DMS79 treated with DMSO at 0.1 percent for 48 hours (cell line): ENCODE results near the gene KANSL3.
"Not testable (repeated sequence)": the region's sequence is repeated elsewhere in the genome, so short reads cannot be mapped to it uniquely, and the experiment has no call there.

ENCODE experiments used
- DNase-seq: peaks from one replicate; lab custom pipeline; 2025; lab: John Stamatoyannopoulos, UW

KANSL3 gene

GRCh38 chr2:96638144-96639121, at the start of gene KANSL3:
TSS of gene KANSL3 (minus strand) at chr2:96638312. CDS start at chr2:96637135, 1,177 bp downstream.
- peak; percentile 74 for DNase-seq

GRCh38 chr2:96687266-96687665, 49.2 kb upstream of the KANSL3 start:
- no peak for DNase-seq

GRCh38 chr2:96685577-96686459, 47.7 kb upstream of the KANSL3 start:
- DNase-seq = peak; percentile 77

GRCh38 chr2:96684883-96685576, 46.9 kb upstream of the KANSL3 start:
- DNase-seq = peak; percentile 52

- no peak for DNase-seq
These were observed 46.1 kb upstream of the KANSL3 start for GRCh38 chr2:96683972-96684820.

DNA sequence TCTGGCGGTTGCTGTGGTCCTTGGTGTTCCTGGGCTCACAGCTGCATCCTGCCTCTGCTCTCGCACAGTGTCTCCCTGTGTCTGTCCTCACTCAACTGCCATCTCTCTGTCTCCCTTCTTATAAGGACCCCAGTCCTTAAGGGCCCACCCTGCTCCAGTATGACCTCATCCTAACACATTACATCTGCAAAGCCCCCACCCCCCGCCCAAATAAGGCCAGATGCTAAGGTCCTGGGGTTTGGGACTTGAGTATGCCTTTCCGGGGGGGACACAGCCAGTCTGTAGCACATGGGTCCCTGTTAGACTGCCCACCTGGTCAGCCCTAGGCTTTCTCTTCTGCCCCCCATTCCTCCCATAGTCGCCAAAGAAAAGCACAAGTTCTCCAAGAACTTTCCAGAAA, 45.2 kb upstream of the KANSL3 start:
- no peak for DNase-seq

DNA sequence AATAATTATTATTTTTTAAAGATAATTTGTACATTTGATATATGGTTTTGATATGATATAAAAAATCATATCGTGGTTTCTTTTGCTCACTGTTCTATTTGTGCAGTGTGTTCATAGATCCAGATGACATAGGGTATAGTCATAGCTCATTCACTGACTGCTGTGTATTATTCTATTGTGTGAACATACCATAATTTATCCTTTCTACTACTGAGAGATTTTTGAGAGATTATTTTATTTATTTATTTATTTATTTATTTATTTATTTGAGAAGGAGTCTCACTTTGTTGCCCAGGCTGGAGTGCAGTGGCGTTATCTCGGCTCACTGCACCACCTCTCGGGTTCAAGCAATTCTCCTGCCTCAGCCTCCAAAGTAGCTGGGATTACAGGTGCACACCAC, 43.4 kb upstream of the KANSL3 start:
- no peak for DNase-seq

DNA sequence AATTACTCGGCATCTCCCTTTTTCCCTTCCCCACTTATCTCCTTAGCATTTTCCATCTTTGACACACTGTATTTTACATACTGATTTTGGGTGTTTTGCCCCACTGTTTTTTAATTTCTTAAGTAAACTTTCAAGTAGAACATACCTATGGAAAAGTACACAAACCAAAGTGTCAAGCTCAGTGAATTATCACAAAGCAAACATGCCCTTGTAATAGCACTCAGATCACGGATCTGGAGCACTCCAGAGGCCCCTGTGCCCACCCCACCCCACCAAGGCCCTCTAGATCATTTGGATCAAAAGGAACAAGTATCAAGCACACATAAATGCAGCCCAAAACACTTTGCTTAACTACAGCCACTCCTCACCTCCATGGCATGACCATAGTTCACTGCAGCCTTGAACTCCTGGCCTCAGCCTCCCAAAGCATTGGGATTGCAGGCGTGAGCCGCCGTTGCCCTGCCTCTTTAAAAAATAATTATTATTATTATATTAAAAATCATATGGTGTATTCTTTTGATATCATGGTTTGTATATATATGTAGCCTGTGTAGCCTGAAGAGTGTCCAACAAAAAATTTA, 42.5 kb upstream of the KANSL3 start:
- DNase-seq = no peak

DNA sequence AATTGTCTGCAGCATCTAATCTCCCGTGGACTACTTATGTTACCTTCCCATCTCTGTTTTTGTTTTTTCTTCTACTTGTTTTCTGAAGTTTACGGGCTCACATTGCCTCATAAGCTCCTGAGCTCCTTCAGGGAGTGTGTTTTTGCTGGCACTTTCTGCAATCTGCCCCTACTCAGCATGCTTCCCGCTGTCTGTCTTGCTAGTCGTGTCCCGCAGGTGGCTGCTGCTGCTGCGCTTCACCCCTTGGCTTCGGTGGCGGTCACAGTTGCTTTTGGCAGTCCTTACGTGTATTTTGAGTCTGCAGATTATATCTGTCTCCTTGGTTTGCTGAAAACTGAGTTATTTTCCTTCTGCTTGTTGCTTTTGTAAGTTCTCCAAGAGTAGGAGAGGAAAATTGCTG, 41.7 kb upstream of the KANSL3 start:
- peak; percentile 8 for DNase-seq

GRCh38 chr2:96669539-96670215, 31.6 kb upstream of the KANSL3 start:
- DNase-seq = no peak

- no peak for DNase-seq
These were observed 30.7 kb upstream of the KANSL3 start for GRCh38 chr2:96668771-96669170.

DNA sequence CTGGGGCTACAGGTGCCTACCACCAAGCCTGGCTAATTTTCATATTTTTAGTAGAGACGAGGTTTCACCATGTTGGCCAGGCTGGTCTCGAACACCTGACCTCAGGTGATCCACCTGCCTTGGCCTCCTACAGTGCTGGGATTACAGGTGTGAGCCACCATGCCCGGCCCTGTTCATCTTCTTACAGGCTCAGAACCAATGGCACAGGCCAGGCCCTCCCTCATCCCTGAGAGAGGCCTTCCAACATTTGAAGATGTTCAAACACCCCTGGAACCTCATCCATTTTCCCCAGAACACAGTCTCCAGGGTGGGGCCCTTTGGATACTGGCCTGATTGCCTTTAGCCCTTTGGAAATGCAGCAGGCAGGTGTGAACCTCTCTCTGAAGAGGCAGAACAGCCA, 27.6 kb upstream of the KANSL3 start:
- DNase-seq = not testable (repeated sequence)

DNA sequence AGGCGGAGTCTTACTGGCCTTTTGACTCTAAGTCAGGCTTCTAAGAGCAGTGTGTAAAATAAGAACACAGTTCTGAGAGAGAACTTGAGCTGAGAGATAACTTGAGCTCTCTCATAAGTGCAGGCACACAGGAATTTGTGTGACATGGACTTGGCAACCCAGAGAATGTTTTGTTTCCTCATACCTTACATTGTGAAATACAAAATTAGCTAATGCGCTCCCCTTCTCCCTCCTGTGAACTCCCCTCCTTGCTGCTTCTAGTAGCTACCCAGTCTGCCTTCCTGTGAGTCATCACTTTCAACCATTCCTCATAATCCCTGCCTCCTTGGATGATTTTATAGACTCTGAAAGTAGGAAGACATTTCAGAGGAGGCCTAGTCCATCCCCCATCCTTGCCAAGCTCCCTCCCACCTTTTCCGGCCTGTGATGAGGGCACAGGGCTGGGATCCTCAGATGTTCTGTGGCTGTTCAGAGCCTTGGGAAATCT, 27.0 kb upstream of the KANSL3 start:
- no peak for DNase-seq

GRCh38 chr2:96664366-96664925, 26.3 kb upstream of the KANSL3 start:
- DNase-seq = no peak

DNA sequence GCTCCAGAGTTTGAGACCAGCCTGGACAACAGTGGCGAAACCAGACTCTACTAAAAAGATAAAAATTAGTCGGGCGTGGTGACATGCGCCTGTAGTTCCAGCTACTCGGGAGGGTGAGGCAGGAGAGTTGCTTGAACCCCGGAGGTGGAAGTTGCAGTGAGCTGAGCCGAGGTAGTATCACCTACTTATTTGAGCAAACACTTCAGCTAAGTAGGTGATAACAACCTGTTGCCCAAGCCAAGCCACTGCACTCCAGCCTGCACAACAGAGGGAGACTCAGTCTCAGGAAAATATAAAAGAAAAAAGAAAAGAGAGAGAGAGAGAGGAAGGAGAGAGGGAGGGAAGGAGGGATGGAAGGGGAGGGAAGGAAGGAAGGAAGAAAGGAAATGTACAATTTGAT, 25.7 kb upstream of the KANSL3 start:
- no peak for DNase-seq

DNA sequence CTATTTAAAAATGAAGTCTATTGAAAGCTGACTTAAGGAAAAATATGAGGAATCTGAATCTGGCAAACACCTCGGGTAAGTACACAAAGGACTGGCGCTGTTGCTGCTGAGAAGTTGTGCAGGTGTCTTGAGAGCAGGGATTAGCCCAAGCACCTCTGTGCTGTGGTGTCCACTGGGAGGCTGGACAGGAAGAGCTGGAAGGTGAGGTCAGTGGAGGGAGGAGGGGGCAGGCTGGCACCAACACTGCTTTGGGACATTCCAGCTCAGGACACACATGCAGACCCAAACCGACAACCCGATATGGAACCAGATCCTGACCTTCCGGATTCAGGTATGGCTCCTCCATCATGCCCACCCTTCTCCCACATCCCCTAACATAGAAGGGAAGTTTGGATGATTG, 25.1 kb upstream of the KANSL3 start:
- no peak for DNase-seq

GRCh38 chr2:96662360-96662759, 24.2 kb upstream of the KANSL3 start:
- DNase-seq = no peak

GRCh38 chr2:96661324-96661723, 23.2 kb upstream of the KANSL3 start:
- DNase-seq = no peak

DNA sequence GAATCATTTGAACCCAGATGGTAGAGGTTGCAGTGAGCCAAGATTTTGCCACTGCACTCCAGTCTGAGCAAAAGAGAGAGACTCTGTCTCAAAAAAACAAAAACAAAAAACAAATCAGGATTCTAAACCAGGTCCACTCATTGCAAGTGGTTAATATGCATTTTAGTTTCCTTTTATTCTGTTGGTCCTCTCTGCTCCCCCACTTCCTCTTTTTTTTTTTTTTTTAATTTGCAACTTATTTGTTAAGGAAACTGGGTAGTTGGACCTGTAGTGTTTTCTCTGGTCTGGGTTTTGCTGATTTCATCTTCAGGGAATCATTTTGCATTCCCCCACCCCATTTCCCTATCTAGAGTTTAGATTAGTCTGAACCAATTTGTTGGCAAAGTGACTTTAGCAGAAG, 18.4 kb upstream of the KANSL3 start:
- DNase-seq = no peak

DNA sequence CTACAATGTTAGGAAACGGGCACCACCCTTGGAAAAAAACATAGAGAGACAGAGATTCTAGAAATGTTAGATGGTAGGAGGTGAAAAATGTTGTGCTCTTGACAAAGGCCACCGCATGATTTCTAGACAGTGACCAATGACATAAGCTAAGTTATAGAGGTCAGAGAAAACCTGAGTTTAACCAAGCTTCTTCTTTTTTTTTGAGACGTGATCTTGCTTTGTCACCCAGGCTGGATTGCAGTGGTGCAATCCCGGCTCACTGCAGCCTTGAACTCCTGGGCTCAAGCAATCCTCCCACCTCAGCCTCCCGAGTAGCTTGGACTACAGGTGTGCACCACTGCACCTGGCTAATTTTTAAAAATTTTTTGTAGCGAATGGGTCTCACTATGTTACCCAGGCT, 17.4 kb upstream of the KANSL3 start:
- no peak for DNase-seq
